SK-N-SH (cell line): ENCODE data around the gene SRD5A1. TPM values are rescaled to one million over a fixed set of nuclear protein-coding genes. Genes with fewer than 3 reads are reported as not detected.

Source experiments
- CTCF ChIA-PET: fragments of 300-600, 350-600 bp; formaldehyde crosslinking; extraction: SDS; loops from one replicate; lab custom pipeline; 2021; lab: Yijun Ruan, JAX
- POLR2A ChIA-PET: fragments of 350-600 bp; sonication (Branson Sonifier 250); formaldehyde crosslinking; extraction: SDS; loops from one replicate; lab custom pipeline; 2020; ENCODE audit warnings: antibody characterized with exemption, inconsistent platforms; lab: Yijun Ruan, JAX
- DNase-seq: peaks from one replicate; pipeline ENCODE4 v3.0.0; 2012
- H2AFZ ChIP-seq: fragments of 200-600 bp; sonication (generic); 2 replicates; pipeline ENCODE4 v1.8.1; 2016; ENCODE audit warnings: antibody characterized with exemption, mild to moderate bottlenecking, low read depth
- H3F3A ChIP-seq: fragments of 200-600 bp; sonication (generic); replicated peaks from 2 replicates; pipeline ENCODE3; 2016; ENCODE audit warnings: antibody characterized with exemption, mild to moderate bottlenecking; ENCODE audit not compliant: insufficient read depth
- H3K27ac ChIP-seq, 2 experiments: fragments of 200-500 bp in 1 of 2; fragments of 200-600 bp in 1 of 2; sonication (Bioruptor generic) in 1 of 2; sonication (generic), shearing (Covaris generic) in 1 of 2; 2 replicates each; pipeline versions ENCODE4 v1.5.1 to v1.6.1; 2014 to 2016; ENCODE audit warnings: low read depth in 2 of 2, inconsistent platforms in 1 of 2, low read length in 1 of 2, mild to moderate bottlenecking in 1 of 2, mixed read lengths in 1 of 2
- H3K27me3 ChIP-seq: fragments of 200-600 bp; sonication (generic), shearing (Covaris generic); 2 replicates; pipeline ENCODE4 v1.6.1; 2016; ENCODE audit warnings: mixed run types; ENCODE audit not compliant: insufficient read depth
- H3K36me3 ChIP-seq, 2 experiments: fragments of 200-500 bp in 1 of 2; fragments of 200-600 bp in 1 of 2; sonication (Bioruptor generic) in 1 of 2; sonication (generic) in 1 of 2; replicated peaks in 1 of 2; 2 replicates each; pipeline versions ENCODE3 to v1.5.1; 2014 to 2016; ENCODE audit warnings: low read length in 1 of 2, mild to moderate bottlenecking in 1 of 2; ENCODE audit not compliant: insufficient read depth in 2 of 2, control insufficient read depth in 1 of 2
- H3K4me1 ChIP-seq, 2 experiments: fragments of 200-500 bp in 1 of 2; fragments of 200-600 bp in 1 of 2; sonication (Bioruptor generic) in 1 of 2; sonication (generic), shearing (Covaris generic) in 1 of 2; 2 replicates each; pipeline versions ENCODE4 v1.5.1 to v1.6.1; 2014 to 2016; ENCODE audit warnings: low read depth in 1 of 2, low read length in 1 of 2, mixed run types in 1 of 2; ENCODE audit not compliant: insufficient read depth in 2 of 2, control insufficient read depth in 1 of 2
- H3K4me2 ChIP-seq: fragments of 200-600 bp; sonication (generic), shearing (Covaris generic); 2 replicates; pipeline ENCODE4 v1.6.1; 2017; ENCODE audit warnings: mixed run types
- H3K4me3 ChIP-seq, 2 experiments: fragments of 200-500 bp in 1 of 2; fragments of 200-600 bp in 1 of 2; sonication (Bioruptor generic) in 1 of 2; sonication (generic), shearing (Covaris generic) in 1 of 2; 2 replicates each; pipeline versions ENCODE4 v1.5.1 to v1.8.1; 2014 to 2016; ENCODE audit warnings: low read depth in 2 of 2, inconsistent platforms in 1 of 2, low read length in 1 of 2, mild to moderate bottlenecking in 1 of 2, mixed read lengths in 1 of 2, moderate library complexity in 1 of 2
- H3K79me2 ChIP-seq: fragments of 200-600 bp; sonication (generic); 2 replicates; pipeline ENCODE4 v1.8.1; 2017; ENCODE audit warnings: mild to moderate bottlenecking; ENCODE audit not compliant: insufficient read depth
- H3K9ac ChIP-seq: fragments of 200-600 bp; sonication (generic); 2 replicates; pipeline ENCODE4 v1.6.1; 2017; ENCODE audit warnings: mixed run types
- H3K9me2 ChIP-seq: fragments of 200-600 bp; sonication (generic); 2 replicates; pipeline ENCODE4 v1.6.1; 2017; ENCODE audit warnings: mixed run types
- H3K9me3 ChIP-seq: fragments of 200-600 bp; sonication (generic); 2 replicates; pipeline ENCODE4 v1.6.1; 2017; ENCODE audit warnings: mixed run types, mild to moderate bottlenecking, moderate library complexity
- H4K20me1 ChIP-seq: fragments of 200-600 bp; sonication (generic); 2 replicates; pipeline ENCODE4 v1.6.1; 2017; ENCODE audit warnings: mild to moderate bottlenecking, mixed run types; ENCODE audit not compliant: insufficient read depth
- CHD2 ChIP-seq: fragments of 150-350 bp; IDR thresholded peaks from 2 replicates; pipeline ENCODE4 v1.6.1; 2018; ENCODE audit warnings: low read length; ENCODE audit not compliant: partially characterized antibody
- ELF1 ChIP-seq: IDR thresholded peaks from 2 replicates; pipeline ENCODE4 v1.4.0; 2012
- JUND ChIP-seq: IDR thresholded peaks from 2 replicates; pipeline ENCODE4 v1.4.0; 2012
- MEF2A ChIP-seq: IDR thresholded peaks from 2 replicates; pipeline ENCODE4 v1.4.0; 2012; ENCODE audit warnings: low read depth, borderline replicate concordance
- RXRA ChIP-seq: IDR thresholded peaks from 2 replicates; pipeline ENCODE4 v1.4.0; 2012; ENCODE audit warnings: low read depth, mild to moderate bottlenecking, borderline replicate concordance
- TAF1 ChIP-seq: IDR thresholded peaks from 2 replicates; pipeline ENCODE4 v1.6.1; 2012; ENCODE audit warnings: low read depth, mild to moderate bottlenecking, low read length, moderate library complexity, borderline replicate concordance
- TCF12 ChIP-seq: IDR thresholded peaks from 2 replicates; pipeline ENCODE4 v1.4.0; 2012
- WGBS: methylation state at CpG from one replicate; pipeline ENCODE4 v1.1.6; 2017; ENCODE audit warnings: low lambda C conversion rate; 5-methylcytosine and 5-hydroxymethylcytosine counted together
- polyA plus RNA-seq, 3 experiments: library from polyadenylated mRNA; depleted of rRNA; stranded (reverse); fragments of >200 nt; gene quantifications; 2 replicates each; pipeline ENCODE4 v1.2.3, GENCODE V29; 2012
- TF ChIP-seq, protein P1 (sequence below): IDR thresholded peaks from 2 replicates; pipeline ENCODE4 v1.6.1; 2012; ENCODE audit warnings: mild to moderate bottlenecking, low read depth, low read length, moderate library complexity
- TF ChIP-seq, protein P2 (sequence below): fragments of 150-350 bp; IDR thresholded peaks from 2 replicates; pipeline ENCODE4 v1.6.1; 2016; ENCODE audit warnings: mild to moderate bottlenecking, low read depth, low read length

SRD5A1 gene
- polyA plus RNA-seq, 1 of the 3 experiments (the other 2 are of a cell fraction), result 24.0 TPM

DNA sequence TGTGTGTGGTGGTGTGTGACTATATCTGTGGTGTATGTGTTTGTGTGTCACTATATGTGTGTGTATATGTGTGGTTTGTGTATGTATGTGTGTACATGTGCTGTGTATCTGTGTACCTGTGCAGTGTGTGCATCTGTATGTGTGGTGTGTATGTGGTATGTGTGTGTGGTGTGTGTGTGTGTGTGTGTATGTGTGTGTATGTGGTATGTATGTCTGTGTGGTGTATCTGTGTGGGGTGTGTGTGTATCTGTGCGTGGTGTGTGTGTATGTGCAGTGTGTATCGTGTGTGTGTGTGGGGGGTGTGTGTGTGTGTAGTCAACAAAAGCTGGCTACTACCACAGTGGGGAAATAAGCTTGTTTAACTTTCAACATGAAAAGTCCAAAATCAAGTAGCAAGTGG, 48.4 kb downstream of the SRD5A1 start:
- Histone ChIP-seq H3K79me2 (no peaks in the 10 kb centered on the region), H3K9me2 (no peaks in the 10 kb centered on the region), H3K9ac (no peak overlapping the region), H3K4me2 (no peak overlapping the region), H3K27ac (no peak overlapping the region), H2AFZ (no peak overlapping the region), H3K4me3 (no peak overlapping the region), H3K9me3 (no peaks in the 10 kb centered on the region), H3K36me3 (no peaks in the 10 kb centered on the region), H3K27me3 (no peaks in the 10 kb centered on the region; the same call in 1 of the 2 replicates), H3K4me1 (no peaks in the 10 kb centered on the region; a peak in 1 of 4 replicates), H3F3A (no peaks in the 10 kb centered on the region), H4K20me1 (no peaks in the 10 kb centered on the region)
- no peak for DNase-seq
- 32% methylated on average over 2 of the region's 2 CpGs for WGBS
- no peak for TF ChIP-seq CHD2
- TF ChIP-seq, protein P1, sequence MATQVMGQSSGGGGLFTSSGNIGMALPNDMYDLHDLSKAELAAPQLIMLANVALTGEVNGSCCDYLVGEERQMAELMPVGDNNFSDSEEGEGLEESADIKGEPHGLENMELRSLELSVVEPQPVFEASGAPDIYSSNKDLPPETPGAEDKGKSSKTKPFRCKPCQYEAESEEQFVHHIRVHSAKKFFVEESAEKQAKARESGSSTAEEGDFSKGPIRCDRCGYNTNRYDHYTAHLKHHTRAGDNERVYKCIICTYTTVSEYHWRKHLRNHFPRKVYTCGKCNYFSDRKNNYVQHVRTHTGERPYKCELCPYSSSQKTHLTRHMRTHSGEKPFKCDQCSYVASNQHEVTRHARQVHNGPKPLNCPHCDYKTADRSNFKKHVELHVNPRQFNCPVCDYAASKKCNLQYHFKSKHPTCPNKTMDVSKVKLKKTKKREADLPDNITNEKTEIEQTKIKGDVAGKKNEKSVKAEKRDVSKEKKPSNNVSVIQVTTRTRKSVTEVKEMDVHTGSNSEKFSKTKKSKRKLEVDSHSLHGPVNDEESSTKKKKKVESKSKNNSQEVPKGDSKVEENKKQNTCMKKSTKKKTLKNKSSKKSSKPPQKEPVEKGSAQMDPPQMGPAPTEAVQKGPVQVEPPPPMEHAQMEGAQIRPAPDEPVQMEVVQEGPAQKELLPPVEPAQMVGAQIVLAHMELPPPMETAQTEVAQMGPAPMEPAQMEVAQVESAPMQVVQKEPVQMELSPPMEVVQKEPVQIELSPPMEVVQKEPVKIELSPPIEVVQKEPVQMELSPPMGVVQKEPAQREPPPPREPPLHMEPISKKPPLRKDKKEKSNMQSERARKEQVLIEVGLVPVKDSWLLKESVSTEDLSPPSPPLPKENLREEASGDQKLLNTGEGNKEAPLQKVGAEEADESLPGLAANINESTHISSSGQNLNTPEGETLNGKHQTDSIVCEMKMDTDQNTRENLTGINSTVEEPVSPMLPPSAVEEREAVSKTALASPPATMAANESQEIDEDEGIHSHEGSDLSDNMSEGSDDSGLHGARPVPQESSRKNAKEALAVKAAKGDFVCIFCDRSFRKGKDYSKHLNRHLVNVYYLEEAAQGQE, result no peak
- ChIA-PET CTCF (interaction anchor here (1.2 kb wide), 1 partner anchor 10 kb away, joined by 3 read pairs; no protein-coding TSS in a partner anchor), POLR2A (no interaction called here)

DNA sequence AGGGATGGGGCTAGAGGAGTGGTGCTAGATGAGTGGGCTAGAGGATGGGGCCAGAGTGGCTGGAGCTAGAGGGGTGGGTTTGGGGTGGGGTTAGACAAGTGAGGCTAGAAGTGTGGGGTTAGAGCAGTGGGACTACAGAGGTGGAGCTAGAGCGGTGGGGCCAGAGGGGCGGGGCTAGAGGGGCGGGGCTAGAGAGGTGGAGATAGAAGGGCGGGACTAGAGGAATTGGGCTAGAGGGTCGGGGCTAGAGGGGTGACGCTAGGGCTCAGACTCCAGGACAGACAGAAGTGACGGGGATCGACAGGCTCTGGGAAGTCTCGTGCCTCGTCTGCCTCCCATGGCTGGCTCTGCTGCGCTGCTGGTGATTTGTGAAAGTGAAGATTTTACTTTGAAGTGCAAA, 49.0 kb downstream of the SRD5A1 start:
- no peak overlapping the region for H3K9ac ChIP-seq
- 75% methylated on average over 11 of the region's 11 CpGs for WGBS
- POLR2A ChIA-PET, result no interaction called here

More for the DNA sequence above, 49.0 kb downstream of the SRD5A1 start:
- Histone ChIP-seq H3K4me2 (no peak overlapping the region), H3K9me2 (no peaks in the 10 kb centered on the region), H4K20me1 (no peaks in the 10 kb centered on the region), H3K27me3 (no peaks in the 10 kb centered on the region; the same call in 1 of the 2 replicates), H3K4me3 (no peak overlapping the region), H3F3A (no peaks in the 10 kb centered on the region), H3K79me2 (no peaks in the 10 kb centered on the region), H3K36me3 (no peaks in the 10 kb centered on the region), H2AFZ (no peak overlapping the region), H3K9me3 (no peaks in the 10 kb centered on the region), H3K4me1 (no peaks in the 10 kb centered on the region; a peak in 1 of 4 replicates), H3K27ac (no peak overlapping the region)
- CTCF ChIA-PET, result interaction anchor here (1.2 kb wide), 1 partner anchor 10 kb away, joined by 3 read pairs; no protein-coding TSS in a partner anchor
- TF ChIP-seq, protein P2, sequence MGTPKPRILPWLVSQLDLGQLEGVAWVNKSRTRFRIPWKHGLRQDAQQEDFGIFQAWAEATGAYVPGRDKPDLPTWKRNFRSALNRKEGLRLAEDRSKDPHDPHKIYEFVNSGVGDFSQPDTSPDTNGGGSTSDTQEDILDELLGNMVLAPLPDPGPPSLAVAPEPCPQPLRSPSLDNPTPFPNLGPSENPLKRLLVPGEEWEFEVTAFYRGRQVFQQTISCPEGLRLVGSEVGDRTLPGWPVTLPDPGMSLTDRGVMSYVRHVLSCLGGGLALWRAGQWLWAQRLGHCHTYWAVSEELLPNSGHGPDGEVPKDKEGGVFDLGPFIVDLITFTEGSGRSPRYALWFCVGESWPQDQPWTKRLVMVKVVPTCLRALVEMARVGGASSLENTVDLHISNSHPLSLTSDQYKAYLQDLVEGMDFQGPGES, result no peak
- TF ChIP-seq TCF12 (no peak), JUND (no peak), TAF1 (no peak), MEF2A (no peak), RXRA (no peak), ELF1 (no peak)
- DNase-seq, result no peak
